CD4-positive, alpha-beta memory T cell (primary cell): ENCODE results near the gene ATP2A1. TPM values are rescaled to one million over a fixed set of nuclear protein-coding genes. Genes with fewer than 3 reads are reported as not detected.

Experiments used
- CTCF ChIA-PET: fragments of 350-600 bp; sonication (Branson Sonifier 250); formaldehyde crosslinking; loops from one replicate; lab custom pipeline; 2021; ENCODE audit warnings: inconsistent platforms; ENCODE audit not compliant: partially characterized antibody; lab: Charles Lee
- POLR2A ChIA-PET: fragments of 350-600 bp; sonication (Branson Sonifier 250); formaldehyde crosslinking; loops from one replicate; lab custom pipeline; 2021; ENCODE audit not compliant: partially characterized antibody; lab: Charles Lee
- DNase-seq, 5 donors: peaks; one replicate each; pipeline versions ENCODE4 v3.0.0 to v3.0.0-alpha.2; 2020 to 2022; ENCODE audit warnings: mixed read lengths in 1 of 5
- H3K27ac ChIP-seq: one replicate; pipeline ENCODE4 v1.7.0; 2013; ENCODE audit warnings: low read depth, low read length
- H3K27me3 ChIP-seq: 2 replicates; pipeline ENCODE4 v1.7.0; 2013; ENCODE audit warnings: mild to moderate bottlenecking, low read length, moderate library complexity; ENCODE audit not compliant: insufficient read depth
- H3K36me3 ChIP-seq: 2 replicates; pipeline ENCODE4 v1.7.0; 2013; ENCODE audit warnings: mild to moderate bottlenecking, low read length, moderate library complexity; ENCODE audit not compliant: insufficient read depth
- H3K4me1 ChIP-seq: 2 replicates; pipeline ENCODE4 v1.7.0; 2013; ENCODE audit warnings: mild to moderate bottlenecking, low read length, moderate library complexity; ENCODE audit not compliant: insufficient read depth
- H3K4me3 ChIP-seq, 2 donors: one replicate each; pipeline ENCODE4 v1.7.0; 2013; ENCODE audit warnings: low read length in 2 of 2, mild to moderate bottlenecking in 1 of 2
- H3K9me3 ChIP-seq, 2 donors: one replicate each; pipeline ENCODE4 v1.7.0; 2013; ENCODE audit warnings: low read length in 2 of 2, control low read depth in 1 of 2; ENCODE audit not compliant: control insufficient read depth in 1 of 2
- H3K27ac Mint-ChIP-seq, 7 donors: one replicate each; pipeline ENCODE4 v1.8.0; 2020 to 2021; ENCODE audit warnings: mixed read lengths in 7 of 7, mild to moderate bottlenecking in 6 of 7, inconsistent platforms in 3 of 7, moderate library complexity in 3 of 7
- H3K27me3 Mint-ChIP-seq, 2 donors: one replicate each; pipeline ENCODE4 v1.8.0; 2020 to 2021; ENCODE audit warnings: mixed read lengths in 2 of 2
- H3K36me3 Mint-ChIP-seq, 2 donors: one replicate each; pipeline ENCODE4 v1.8.0; 2020 to 2021; ENCODE audit warnings: mixed read lengths in 2 of 2, inconsistent platforms in 1 of 2, mild to moderate bottlenecking in 1 of 2
- H3K4me1 Mint-ChIP-seq, 4 donors: one replicate each; pipeline ENCODE4 v1.8.0; 2020 to 2021; ENCODE audit warnings: mixed read lengths in 4 of 4, mild to moderate bottlenecking in 1 of 4
- H3K4me3 Mint-ChIP-seq, 8 donors: one replicate each; pipeline ENCODE4 v1.8.0; 2020 to 2021; ENCODE audit warnings: mixed read lengths in 8 of 8, mild to moderate bottlenecking in 7 of 8, moderate library complexity in 6 of 8, inconsistent platforms in 3 of 8
- H3K9me3 Mint-ChIP-seq, 8 donors: one replicate each; pipeline ENCODE4 v1.8.0; 2020 to 2021; ENCODE audit warnings: mixed read lengths in 8 of 8, mild to moderate bottlenecking in 5 of 8, inconsistent platforms in 3 of 8, moderate library complexity in 1 of 8
- intact Hi-C: fragments of 100-400 bp; cut with micrococcal nuclease; formaldehyde crosslinking; loops from one replicate; pipeline ENCODE4 v1.15.1; 2023
- polyA plus RNA-seq, 2 donors: library from polyadenylated mRNA; unstranded; fragments of 300-500 nt; fragmentation: Illumina TruSeq; gene quantifications; one replicate each; pipeline ENCODE4 v1.2.3, GENCODE V29; 2021
- total RNA-seq, 2 experiments: library from RNA; stranded (reverse); gene quantifications; one replicate each; pipeline ENCODE4 v1.2.3, GENCODE V29; 2021

ATP2A1 gene
- under 1 TPM; 0.67 to 0.94 TPM for total RNA-seq
- polyA plus RNA-seq = not detected

DNA sequence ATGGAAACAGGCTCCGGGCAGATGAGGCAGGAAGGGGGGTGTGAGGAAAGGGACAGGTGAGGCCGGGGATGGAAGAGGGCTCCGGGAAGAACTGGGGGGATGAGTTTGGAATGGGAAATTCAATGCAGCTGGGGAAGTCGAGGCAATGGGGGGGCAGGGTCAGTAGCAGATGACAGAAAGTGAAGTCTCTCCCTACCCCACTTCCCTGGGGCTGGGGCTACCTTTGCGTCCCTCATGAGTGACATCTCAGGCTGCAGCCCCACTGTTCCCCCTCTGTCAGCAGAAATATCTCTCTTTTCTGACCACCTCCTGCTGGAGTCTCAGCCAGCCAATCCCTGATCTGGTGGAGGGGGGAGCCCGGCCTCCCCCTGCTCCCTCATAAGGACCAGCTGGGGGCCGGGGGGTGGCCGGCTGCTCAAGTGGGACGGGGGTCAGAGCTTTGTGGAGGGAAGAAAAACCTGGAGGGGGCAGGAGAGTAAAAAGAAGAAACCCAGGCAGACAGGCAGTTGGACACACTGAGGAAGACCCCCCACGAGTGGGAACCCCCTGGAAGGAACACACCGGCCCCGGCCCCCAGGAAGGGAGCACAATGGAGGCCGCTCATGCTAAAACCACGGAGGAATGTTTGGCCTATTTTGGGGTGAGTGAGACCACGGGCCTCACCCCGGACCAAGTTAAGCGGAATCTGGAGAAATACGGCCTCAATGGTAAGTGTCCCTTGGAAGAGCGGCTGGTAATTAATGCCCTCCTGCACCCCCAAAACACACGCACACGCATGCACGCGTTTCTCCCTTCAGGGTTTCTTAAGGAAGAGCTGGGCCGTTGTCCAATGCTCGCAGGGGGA, at the start of gene ATP2A1:
Gene ATP2A1 (plus strand): TSS at position 406 of the 844 bp plus-strand sequence. CDS start 184 bp downstream, at position 590.
- Mint-ChIP-seq H3K27ac (peak within 1 kb of the TSS in 5 of 7 donors; percentile 41 to 90 (median 66)), H3K4me1 (peaks cover 3 to 18% (median 11%) of the 10 kb centered on the region in 4 donors), H3K4me3 (peak within 1 kb of the TSS; percentile 88 to 93 (median 90)), H3K36me3 (peaks cover 0 to 6% of the 10 kb centered on the region in 2 donors), H3K27me3 (peaks cover 0 to 4% of the 10 kb centered on the region in 2 donors), H3K9me3 (peaks cover 0 to 1% (median 0%) of the 10 kb centered on the region in 8 donors)
- Histone ChIP-seq H3K4me1 (peaks cover 13% of the 10 kb centered on the region), H3K27ac (peak within 1 kb of the TSS; percentile 53), H3K36me3 (no peaks in the 10 kb centered on the region), H3K9me3 (no peaks in the 10 kb centered on the region), H3K4me3 (peak within 1 kb of the TSS; percentile 49 to 82), H3K27me3 (no peaks in the 10 kb centered on the region)
- CTCF ChIA-PET = interaction anchor here (1.3 to 3.0 kb wide), 2 partner anchors 8 to 67 kb away, joined by 4 to 14 read pairs; no protein-coding TSS in a partner anchor
- DNase-seq = no peak
- POLR2A ChIA-PET = interaction anchor here (1.3 to 2.7 kb wide), 4 partner anchors 14 to 72 kb away, joined by 3 to 34 read pairs (median 6); partner anchors contain the start of genes ATXN2L, NFATC2IP, RABEP2 and SH2B1
- intact Hi-C loops = loop anchor here (2.0 kb wide), 1 partner anchor 14 kb away; no protein-coding TSS in a partner anchor

DNA sequence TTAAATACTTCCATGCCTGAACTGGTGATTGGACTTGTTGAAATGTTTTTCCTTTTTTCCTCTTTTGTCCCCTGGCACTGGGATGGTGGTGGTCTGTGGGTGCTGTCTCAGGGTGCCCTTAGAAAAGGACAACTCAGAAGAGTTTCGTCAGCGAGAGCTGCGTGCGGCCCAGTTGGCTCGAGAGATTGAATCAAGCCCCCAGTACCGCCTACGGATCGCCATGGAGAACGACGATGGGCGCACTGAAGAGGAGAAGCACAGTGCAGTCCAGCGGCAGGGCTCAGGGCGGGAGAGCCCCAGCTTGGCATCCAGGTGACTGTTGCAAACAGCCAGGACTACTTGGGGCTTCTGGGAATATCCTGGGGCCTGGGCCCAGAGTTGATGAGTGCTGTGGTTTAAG, 48.5 kb upstream of the ATP2A1 start:
- peaks cover 16 to 36% (median 27%) of the 10 kb centered on the region in 4 donors for H3K4me1 Mint-ChIP-seq
- intact Hi-C loops = no loop called here
- H3K9me3 Mint-ChIP-seq = peaks cover 0 to 3% (median 0%) of the 10 kb centered on the region in 8 donors
- Histone ChIP-seq H3K36me3 (peaks cover 92% of the 10 kb centered on the region), H3K4me3 (no peak overlapping the region), H3K4me1 (peaks cover 23% of the 10 kb centered on the region), H3K27me3 (no peaks in the 10 kb centered on the region), H3K27ac (peak overlapping the region; percentile 2), H3K9me3 (no peaks in the 10 kb centered on the region)
- POLR2A ChIA-PET = interaction anchor here (1.0 kb wide), 1 partner anchor 15 kb away, joined by 4 read pairs; no protein-coding TSS in a partner anchor
- no peaks in the 10 kb centered on the region for H3K27me3 Mint-ChIP-seq
- no peak overlapping the region for H3K27ac Mint-ChIP-seq
- no peak overlapping the region for H3K4me3 Mint-ChIP-seq
- DNase-seq = no peak
- peaks cover 78 to 87% of the 10 kb centered on the region in 2 donors for H3K36me3 Mint-ChIP-seq
- CTCF ChIA-PET = interaction anchor here (1.6 kb wide), 1 partner anchor 116 kb away, joined by 4 read pairs; no protein-coding TSS in a partner anchor

DNA sequence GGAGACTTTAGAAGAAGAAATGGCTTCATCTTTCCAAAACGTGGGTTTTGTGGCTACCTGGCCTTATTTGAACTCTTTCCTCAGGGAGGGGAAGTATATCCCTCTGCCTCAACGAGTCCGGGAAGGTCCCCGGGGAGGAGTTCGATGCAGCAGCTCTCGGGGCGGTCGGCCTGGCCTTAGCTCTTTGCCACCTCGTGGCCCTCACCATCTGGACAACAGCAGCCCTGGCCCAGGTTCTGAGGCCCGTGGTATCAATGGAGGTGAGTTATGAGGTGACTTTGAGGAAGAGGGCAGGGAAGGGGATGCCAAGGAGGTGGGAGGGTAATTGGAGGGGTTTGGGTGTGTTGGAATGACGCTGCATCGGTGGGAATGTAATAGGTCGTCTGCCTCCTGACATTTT, 47.8 kb upstream of the ATP2A1 start:
- POLR2A ChIA-PET = interaction anchor here (0.7 to 1.0 kb wide), 2 partner anchors 14 to 336 kb away, joined by 4 read pairs; partner anchors contain the start of gene APOBR
- H3K36me3 Mint-ChIP-seq = peaks cover 79 to 85% of the 10 kb centered on the region in 2 donors
- no peaks in the 10 kb centered on the region for H3K27me3 Mint-ChIP-seq
- no peak for DNase-seq
- Histone ChIP-seq H3K36me3 (peaks cover 96% of the 10 kb centered on the region), H3K27ac (no peak overlapping the region), H3K4me3 (no peak overlapping the region), H3K4me1 (peaks cover 15% of the 10 kb centered on the region), H3K9me3 (no peaks in the 10 kb centered on the region), H3K27me3 (no peaks in the 10 kb centered on the region)
- peaks cover 13 to 28% (median 23%) of the 10 kb centered on the region in 4 donors for H3K4me1 Mint-ChIP-seq
- CTCF ChIA-PET = interaction anchor here (1.6 kb wide), 1 partner anchor 115 kb away, joined by 4 read pairs; no protein-coding TSS in a partner anchor
- H3K4me3 Mint-ChIP-seq = no peak overlapping the region
- H3K9me3 Mint-ChIP-seq = peaks cover 0 to 4% (median 0%) of the 10 kb centered on the region in 8 donors
- intact Hi-C loops = no loop called here
- no peak overlapping the region for H3K27ac Mint-ChIP-seq

DNA sequence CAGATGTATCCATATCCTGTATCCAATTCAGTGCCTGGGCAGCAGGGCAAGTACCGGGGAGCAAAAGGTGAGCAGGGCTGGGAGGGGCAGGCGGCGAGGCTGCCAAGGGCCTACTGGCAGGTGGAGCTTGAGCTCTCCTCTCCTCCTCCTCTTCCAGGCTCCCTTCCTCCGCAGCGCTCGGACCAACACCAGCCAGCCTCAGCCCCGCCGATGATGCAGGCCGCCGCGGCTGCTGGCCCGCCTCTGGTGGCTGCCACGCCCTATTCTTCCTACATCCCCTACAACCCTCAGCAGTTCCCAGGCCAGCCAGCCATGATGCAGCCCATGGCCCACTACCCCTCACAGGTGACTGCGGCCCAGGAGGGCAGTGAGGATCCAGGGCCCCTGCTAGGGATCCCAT, 43.9 kb upstream of the ATP2A1 start:
- peaks cover 53 to 75% of the 10 kb centered on the region in 2 donors for H3K36me3 Mint-ChIP-seq
- intact Hi-C loops = no loop called here

DNA sequence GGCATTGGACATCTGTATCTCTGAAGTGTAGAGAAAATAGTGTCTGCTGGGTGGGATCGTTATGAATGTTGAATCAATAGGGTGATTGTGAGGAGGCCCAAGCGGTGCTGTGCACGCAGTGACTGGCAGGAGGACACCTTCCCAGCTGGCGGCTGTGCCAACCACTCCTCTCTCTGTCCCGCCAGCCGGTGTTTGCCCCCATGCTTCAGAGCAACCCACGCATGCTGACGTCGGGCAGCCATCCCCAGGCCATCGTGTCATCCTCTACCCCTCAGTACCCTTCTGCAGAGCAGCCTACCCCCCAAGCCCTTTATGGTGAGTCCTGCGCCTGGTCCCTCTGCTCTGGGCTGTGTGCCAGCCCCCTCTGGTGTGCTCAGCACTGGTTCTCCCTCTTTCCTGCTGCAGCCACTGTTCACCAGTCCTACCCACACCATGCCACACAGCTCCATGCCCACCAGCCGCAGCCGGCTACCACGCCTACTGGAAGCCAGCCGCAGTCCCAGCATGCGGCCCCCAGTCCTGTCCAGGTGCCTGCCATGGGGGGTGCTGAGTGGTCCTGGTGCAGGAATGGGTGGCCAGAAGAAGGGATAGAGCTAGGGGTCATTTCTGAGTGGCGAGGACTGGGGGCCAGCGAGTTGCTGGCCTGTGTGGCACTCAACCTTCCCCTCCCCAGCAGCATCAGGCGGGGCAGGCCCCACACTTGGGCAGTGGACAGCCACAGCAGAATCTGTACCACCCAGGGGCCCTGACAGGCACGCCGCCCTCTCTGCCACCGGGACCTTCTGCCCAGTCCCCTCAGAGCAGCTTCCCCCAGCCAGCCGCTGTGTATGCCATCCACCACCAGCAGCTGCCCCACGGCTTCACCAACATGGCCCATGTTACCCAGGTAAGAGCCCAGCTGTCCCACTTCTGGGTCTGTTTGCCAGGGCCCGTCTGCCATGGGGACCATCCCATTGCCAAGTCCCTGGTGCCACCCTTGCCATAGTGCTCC, 43.1 kb upstream of the ATP2A1 start:
- Histone ChIP-seq H3K4me3 (no peak overlapping the region), H3K9me3 (no peaks in the 10 kb centered on the region), H3K27me3 (no peaks in the 10 kb centered on the region), H3K4me1 (no peaks in the 10 kb centered on the region), H3K36me3 (peaks cover 67% of the 10 kb centered on the region), H3K27ac (no peak overlapping the region)
- H3K9me3 Mint-ChIP-seq = peaks cover 0 to 4% (median 0%) of the 10 kb centered on the region in 8 donors
- H3K36me3 Mint-ChIP-seq = peaks cover 46 to 71% of the 10 kb centered on the region in 2 donors
- no peak overlapping the region for H3K4me3 Mint-ChIP-seq
- intact Hi-C loops = no loop called here
- ChIA-PET POLR2A (interaction anchor here (3.6 to 4.3 kb wide), 2 partner anchors 11 to 13 kb away, joined by 18 to 21 read pairs; partner anchors contain the start of genes ATXN2L and TUFM), CTCF (no interaction called here)
- H3K27ac Mint-ChIP-seq = peak overlapping the region in 4 of 7 donors; percentile 52 to 81 (median 64)
- no peak for DNase-seq
- peaks cover 0 to 9% (median 6%) of the 10 kb centered on the region in 4 donors for H3K4me1 Mint-ChIP-seq
- no peaks in the 10 kb centered on the region for H3K27me3 Mint-ChIP-seq

More for the DNA sequence above, 43.9 kb upstream of the ATP2A1 start:
- Histone ChIP-seq H3K4me1 (no peaks in the 10 kb centered on the region), H3K9me3 (no peaks in the 10 kb centered on the region), H3K27ac (no peak overlapping the region), H3K27me3 (no peaks in the 10 kb centered on the region), H3K36me3 (peaks cover 74% of the 10 kb centered on the region), H3K4me3 (no peak overlapping the region)
- POLR2A ChIA-PET = interaction anchor here (4.3 kb wide), 1 partner anchor 12 kb away, joined by 21 read pairs; the partner anchor contains the start of gene TUFM
- CTCF ChIA-PET = no interaction called here
- H3K4me1 Mint-ChIP-seq = peaks cover 0 to 9% (median 6%) of the 10 kb centered on the region in 4 donors
- DNase-seq = no peak
- no peaks in the 10 kb centered on the region for H3K27me3 Mint-ChIP-seq
- no peak overlapping the region for H3K4me3 Mint-ChIP-seq
- peaks cover 0 to 4% (median 0%) of the 10 kb centered on the region in 8 donors for H3K9me3 Mint-ChIP-seq
- H3K27ac Mint-ChIP-seq = peak overlapping the region in 1 of 7 donors; percentile 57

DNA sequence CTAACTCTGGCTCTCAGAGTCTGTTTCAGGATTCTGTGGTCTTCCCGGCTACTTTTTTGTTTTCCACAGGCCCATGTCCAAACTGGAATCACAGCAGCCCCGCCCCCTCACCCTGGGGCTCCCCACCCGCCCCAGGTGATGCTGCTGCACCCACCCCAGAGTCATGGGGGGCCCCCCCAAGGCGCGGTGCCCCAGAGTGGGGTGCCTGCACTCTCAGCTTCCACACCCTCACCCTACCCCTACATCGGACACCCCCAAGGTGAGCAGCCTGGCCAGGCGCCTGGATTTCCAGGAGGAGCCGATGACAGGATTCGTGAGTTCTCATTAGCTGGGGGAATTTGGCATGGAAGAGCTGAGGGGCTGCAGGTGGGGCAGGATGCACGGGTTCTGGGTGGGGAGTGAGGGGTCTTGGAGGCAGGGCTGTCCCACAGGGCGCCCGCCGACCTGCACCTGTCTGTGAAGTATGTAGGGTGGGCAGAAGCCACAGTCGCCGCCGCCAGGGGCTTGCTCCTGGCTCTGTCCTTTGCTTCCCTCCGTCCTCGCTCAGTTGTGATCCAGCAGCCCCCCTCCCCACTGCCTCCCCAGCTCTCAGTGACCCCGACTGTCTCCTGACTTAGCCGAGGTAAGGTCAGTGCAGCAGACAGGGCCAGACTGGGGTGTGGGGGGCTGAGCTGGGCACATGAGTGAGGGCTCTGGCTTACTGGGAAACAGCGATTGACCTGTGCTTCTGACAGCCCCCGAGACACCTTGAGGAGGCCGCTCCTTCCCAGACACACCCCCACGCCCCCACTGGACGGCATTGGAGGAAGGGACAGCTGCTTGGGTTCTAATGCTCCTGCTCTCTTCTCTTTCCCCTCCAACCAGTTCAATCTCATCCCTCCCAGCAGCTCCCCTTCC, 42.2 kb upstream of the ATP2A1 start:
- Mint-ChIP-seq H3K9me3 (peaks cover 0 to 4% (median 0%) of the 10 kb centered on the region in 8 donors), H3K27me3 (no peaks in the 10 kb centered on the region), H3K27ac (no peak overlapping the region), H3K4me1 (peaks cover 0 to 9% (median 4%) of the 10 kb centered on the region in 4 donors), H3K4me3 (no peak overlapping the region), H3K36me3 (peaks cover 36 to 61% of the 10 kb centered on the region in 2 donors)
- Histone ChIP-seq H3K9me3 (no peaks in the 10 kb centered on the region), H3K27ac (no peak overlapping the region), H3K36me3 (peaks cover 58% of the 10 kb centered on the region), H3K4me1 (no peaks in the 10 kb centered on the region), H3K27me3 (no peaks in the 10 kb centered on the region), H3K4me3 (no peak overlapping the region)
- ChIA-PET CTCF (no interaction called here), POLR2A (interaction anchor here (1.1 to 4.3 kb wide), 3 partner anchors 10 to 14 kb away, joined by 3 to 21 read pairs (median 18); partner anchors contain the start of genes ATXN2L and TUFM)
- no peak for DNase-seq
- intact Hi-C loops = no loop called here
